Skeletal muscle satellite cell (primary cell): ENCODE results near the gene ZNF837.
"Not testable (repeated sequence)": the region's sequence is repeated elsewhere in the genome, so short reads cannot be mapped to it uniquely, and the experiment has no call there.

ENCODE experiments used
- H3K27me3 ChIP-seq: 2 replicates; pipeline ENCODE4 v1.7.0; 2013; ENCODE audit warnings: low read length; ENCODE audit not compliant: control insufficient read depth, insufficient read depth
- H3K36me3 ChIP-seq: 2 replicates; pipeline ENCODE4 v1.7.0; 2013; ENCODE audit warnings: mild to moderate bottlenecking, control low read depth, low read length; ENCODE audit not compliant: insufficient read depth
- H3K4me1 ChIP-seq: 2 replicates; pipeline ENCODE4 v1.7.0; 2013; ENCODE audit warnings: low read length; ENCODE audit not compliant: control insufficient read depth, insufficient read depth
- H3K4me2 ChIP-seq: 2 replicates; pipeline ENCODE4 v1.7.0; 2013; ENCODE audit warnings: mild to moderate bottlenecking, low read length
- H3K4me3 ChIP-seq: 2 replicates; pipeline ENCODE4 v1.7.0; 2013; ENCODE audit warnings: low read length
- H3K9ac ChIP-seq: 2 replicates; pipeline ENCODE4 v1.7.0; 2013; ENCODE audit warnings: mild to moderate bottlenecking, low read depth, low read length, moderate library complexity
- H3K9me3 ChIP-seq: replicated peaks from 2 replicates; pipeline ENCODE4 v1.7.0; 2013; ENCODE audit warnings: mild to moderate bottlenecking, control low read depth, low read length

The ZNF837 gene

DNA sequence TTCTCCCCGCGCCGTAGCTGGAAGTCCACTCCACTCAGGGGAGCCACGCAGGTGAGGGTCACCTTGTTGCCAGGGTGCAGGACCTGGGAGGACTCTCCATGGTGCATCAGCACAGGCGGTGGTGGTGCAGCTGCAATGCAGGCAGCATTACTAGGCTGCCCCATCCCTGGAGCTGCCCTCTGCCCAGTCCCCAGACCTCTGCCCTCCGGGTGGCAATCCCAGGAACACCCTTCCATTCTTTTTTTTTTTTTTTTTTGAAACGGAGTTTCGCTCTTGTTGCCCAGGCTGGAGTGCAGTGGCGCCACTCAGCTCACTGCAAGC, 29.3 kb downstream of the ZNF837 start:
- peaks cover 8% of the 10 kb centered on the region for H3K36me3 ChIP-seq
- peaks cover 11% of the 10 kb centered on the region for H3K4me1 ChIP-seq
- no peaks in the 10 kb centered on the region for H3K9me3 ChIP-seq
- H3K4me2 ChIP-seq, result no peak overlapping the region
- no peak overlapping the region for H3K4me3 ChIP-seq
- H3K9ac ChIP-seq, result no peak overlapping the region
- no peaks in the 10 kb centered on the region for H3K27me3 ChIP-seq

DNA sequence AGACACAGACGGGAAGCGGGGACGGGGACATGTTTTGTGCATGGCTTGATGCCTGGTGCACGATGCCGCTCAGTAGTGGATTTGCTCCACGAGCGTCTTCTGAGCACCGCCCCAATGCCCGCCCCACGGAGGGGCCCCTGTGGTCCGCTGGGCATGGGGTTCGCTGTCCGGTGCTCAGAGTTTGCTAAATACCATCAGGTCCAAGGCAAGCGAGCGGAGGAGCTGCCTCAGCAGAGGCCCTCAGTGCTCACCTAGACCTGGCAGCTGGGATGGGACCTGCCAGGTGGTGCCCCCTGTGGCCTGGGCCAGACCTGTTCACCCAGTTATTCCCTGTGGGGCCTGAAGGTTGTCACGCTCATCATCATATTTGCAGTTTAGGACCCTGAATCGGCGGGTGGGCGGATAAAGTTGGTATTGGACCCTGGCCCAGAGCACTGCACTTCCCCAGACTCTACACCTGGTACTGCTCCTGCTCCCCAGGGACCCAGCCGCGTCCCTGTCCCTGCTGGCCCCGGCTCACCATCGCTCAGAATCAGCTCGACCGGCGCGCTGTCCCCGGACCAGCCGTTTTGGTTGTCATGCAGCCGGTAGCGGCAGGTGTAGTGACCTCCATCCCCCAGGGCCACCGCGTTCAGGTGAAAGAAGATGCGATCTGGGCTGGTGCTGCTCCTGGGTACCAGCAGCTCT, 29.8 kb downstream of the ZNF837 start:
- Histone ChIP-seq H3K4me1 (peaks cover 11% of the 10 kb centered on the region), H3K4me2 (no peak overlapping the region), H3K9ac (no peak overlapping the region), H3K9me3 (no peaks in the 10 kb centered on the region), H3K36me3 (peaks cover 8% of the 10 kb centered on the region), H3K27me3 (no peaks in the 10 kb centered on the region), H3K4me3 (no peak overlapping the region)

GRCh38 chr19:58350001-58350861, 30.6 kb downstream of the ZNF837 start:
- H3K4me3 ChIP-seq, result no peak overlapping the region
- H3K4me1 ChIP-seq, result peaks cover 11% of the 10 kb centered on the region
- no peaks in the 10 kb centered on the region for H3K27me3 ChIP-seq
- H3K4me2 ChIP-seq, result no peak overlapping the region
- H3K9me3 ChIP-seq, result no peaks in the 10 kb centered on the region
- H3K36me3 ChIP-seq, result peaks cover 8% of the 10 kb centered on the region
- H3K9ac ChIP-seq, result no peak overlapping the region

DNA sequence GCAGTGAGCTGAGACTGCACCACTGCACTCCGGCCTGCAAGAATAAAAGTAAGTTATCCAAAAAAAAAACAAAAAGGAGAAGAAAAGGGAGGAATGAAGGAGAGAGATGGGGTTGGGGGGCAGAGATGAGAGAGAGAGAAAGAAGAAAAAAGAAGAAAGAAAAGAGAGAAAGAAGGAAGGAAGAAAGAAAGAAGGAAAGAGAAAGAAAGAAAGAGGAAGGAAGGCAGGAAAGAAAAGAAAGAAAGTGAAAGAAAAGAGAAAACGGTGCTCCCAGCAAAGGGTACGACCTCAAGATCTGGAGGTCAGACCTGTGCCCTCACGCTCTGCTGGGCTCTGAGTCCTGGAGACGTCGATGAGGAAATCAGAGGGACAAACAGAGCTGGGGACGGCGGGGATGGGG, 31.2 kb downstream of the ZNF837 start:
- no peak overlapping the region for H3K4me2 ChIP-seq
- H3K9ac ChIP-seq, result no peak overlapping the region
- peaks cover 8% of the 10 kb centered on the region for H3K36me3 ChIP-seq
- H3K27me3 ChIP-seq, result no peaks in the 10 kb centered on the region
- no peak overlapping the region for H3K4me3 ChIP-seq
- peaks cover 11% of the 10 kb centered on the region for H3K4me1 ChIP-seq
- no peaks in the 10 kb centered on the region for H3K9me3 ChIP-seq

GRCh38 chr19:58348080-58348479, 32.8 kb downstream of the ZNF837 start:
- H3K36me3 ChIP-seq, H3K27me3 ChIP-seq: not testable (repeated sequence)

GRCh38 chr19:58346961-58347929, 33.6 kb downstream of the ZNF837 start:
- Histone ChIP-seq H3K4me3 (peak overlapping the region; percentile 98), H3K9me3 (no peaks in the 10 kb centered on the region), H3K36me3 (peaks cover 11% of the 10 kb centered on the region), H3K4me2 (peak overlapping the region; percentile 93), H3K4me1 (peaks cover 11% of the 10 kb centered on the region), H3K27me3 (no peaks in the 10 kb centered on the region), H3K9ac (peak overlapping the region; percentile 86)

More at GRCh38 chr19:58348080-58348479, 32.8 kb downstream of the ZNF837 start:
- Histone ChIP-seq H3K4me2 (peak overlapping the region; percentile 93), H3K4me1 (peaks cover 11% of the 10 kb centered on the region), H3K9ac (peak overlapping the region; percentile 86), H3K4me3 (peak overlapping the region; percentile 98)
- not testable (repeated sequence) for H3K9me3 ChIP-seq

GRCh38 chr19:58345558-58345957, 35.3 kb downstream of the ZNF837 start:
- H3K4me3 ChIP-seq, result no peak overlapping the region
- H3K9me3 ChIP-seq, result no peaks in the 10 kb centered on the region
- peak overlapping the region; percentile 40 for H3K4me2 ChIP-seq
- no peak overlapping the region for H3K9ac ChIP-seq
- H3K4me1 ChIP-seq, result peaks cover 11% of the 10 kb centered on the region
- no peaks in the 10 kb centered on the region for H3K27me3 ChIP-seq
- H3K36me3 ChIP-seq, result peaks cover 8% of the 10 kb centered on the region

GRCh38 chr19:58338825-58339558, 41.8 kb downstream of the ZNF837 start:
- H3K4me1 ChIP-seq, result no peaks in the 10 kb centered on the region
- peaks cover 48% of the 10 kb centered on the region for H3K36me3 ChIP-seq
- no peak overlapping the region for H3K9ac ChIP-seq
- no peaks in the 10 kb centered on the region for H3K9me3 ChIP-seq
- no peaks in the 10 kb centered on the region for H3K27me3 ChIP-seq
- H3K4me3 ChIP-seq, result no peak overlapping the region
- no peak overlapping the region for H3K4me2 ChIP-seq

DNA sequence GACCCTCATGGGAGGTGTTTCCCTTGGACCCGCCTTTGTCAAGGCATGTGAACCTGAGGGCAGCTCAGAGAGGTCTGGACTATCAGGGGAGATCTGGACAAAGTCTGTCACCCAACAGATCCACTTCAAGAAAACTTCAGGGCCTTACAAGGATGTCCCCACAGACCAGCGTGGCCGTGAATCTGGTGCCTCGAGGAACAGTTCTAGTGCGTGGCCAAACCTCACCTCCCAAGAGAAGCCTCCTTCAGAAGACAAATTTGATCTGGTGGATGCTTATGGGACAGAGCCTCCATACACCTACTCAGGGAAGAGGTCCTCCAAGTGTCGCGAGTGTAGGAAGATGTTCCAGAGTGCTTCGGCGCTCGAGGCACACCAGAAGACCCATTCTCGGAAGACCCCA, 42.5 kb downstream of the ZNF837 start:
- Histone ChIP-seq H3K9me3 (no peaks in the 10 kb centered on the region), H3K36me3 (peaks cover 48% of the 10 kb centered on the region), H3K9ac (no peak overlapping the region), H3K4me3 (no peak overlapping the region), H3K27me3 (no peaks in the 10 kb centered on the region), H3K4me2 (no peak overlapping the region), H3K4me1 (no peaks in the 10 kb centered on the region)

DNA sequence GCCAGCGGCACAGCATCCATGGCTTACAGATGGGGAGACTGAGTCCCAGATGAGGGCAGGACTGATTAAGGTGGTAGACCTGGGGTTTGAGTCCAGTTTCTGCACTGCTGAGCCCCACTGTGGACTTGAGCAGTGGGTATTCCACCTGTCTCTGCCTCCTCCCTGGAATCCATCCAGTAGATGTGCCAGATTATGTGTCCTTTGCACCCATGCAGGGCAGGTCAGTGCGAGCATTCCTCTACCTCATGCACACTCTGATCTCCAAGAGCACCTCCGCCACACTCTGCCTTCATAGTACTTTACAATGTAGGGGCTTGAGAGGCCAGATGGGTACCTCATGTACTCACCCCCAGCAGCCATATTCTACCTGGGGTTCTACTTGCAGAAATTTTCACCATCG, 44.0 kb downstream of the ZNF837 start:
- Histone ChIP-seq H3K4me1 (no peaks in the 10 kb centered on the region), H3K9ac (no peak overlapping the region), H3K9me3 (no peaks in the 10 kb centered on the region), H3K4me3 (no peak overlapping the region), H3K4me2 (no peak overlapping the region), H3K27me3 (no peaks in the 10 kb centered on the region), H3K36me3 (peaks cover 45% of the 10 kb centered on the region)

DNA sequence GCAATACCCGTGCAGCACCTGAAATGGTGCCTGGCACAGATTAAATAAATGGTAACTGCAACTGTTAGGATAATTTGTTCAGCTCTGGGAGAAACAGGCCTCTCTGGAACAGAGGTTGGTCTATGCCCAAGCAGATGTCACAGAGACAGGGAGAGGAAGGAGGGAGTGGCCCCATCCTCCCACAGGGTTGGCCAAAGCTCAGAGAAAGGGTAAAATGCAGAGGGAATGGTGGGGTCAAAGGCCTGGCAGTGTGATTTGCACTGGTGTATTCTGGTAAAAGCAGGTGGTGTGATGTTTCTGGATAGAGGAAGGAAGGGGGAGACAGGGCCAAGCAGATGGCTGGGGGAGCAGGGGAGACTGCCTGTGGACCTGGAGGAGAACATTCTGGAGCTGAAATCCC, 44.6 kb downstream of the ZNF837 start:
- H3K9me3 ChIP-seq, result no peaks in the 10 kb centered on the region
- no peak overlapping the region for H3K4me3 ChIP-seq
- H3K4me2 ChIP-seq, result no peak overlapping the region
- no peak overlapping the region for H3K9ac ChIP-seq
- no peaks in the 10 kb centered on the region for H3K4me1 ChIP-seq
- H3K27me3 ChIP-seq, result no peaks in the 10 kb centered on the region
- H3K36me3 ChIP-seq, result peaks cover 40% of the 10 kb centered on the region
